HG03565 (cell line): ENCODE results near the gene FAM221B.

ENCODE experiments used
- ATAC-seq: cut with Tn5 transposase; IDR thresholded peaks from one replicate; pipeline ENCODE4 v1.9.1; 2021; ENCODE audit warnings: mild to moderate bottlenecking, moderate library complexity; ENCODE audit not compliant: unreplicated experiment

Gene FAM221B

GRCh38 chr9:35822926-35823325, 5.6 kb downstream of the FAM221B start:
- no peak for ATAC-seq

DNA sequence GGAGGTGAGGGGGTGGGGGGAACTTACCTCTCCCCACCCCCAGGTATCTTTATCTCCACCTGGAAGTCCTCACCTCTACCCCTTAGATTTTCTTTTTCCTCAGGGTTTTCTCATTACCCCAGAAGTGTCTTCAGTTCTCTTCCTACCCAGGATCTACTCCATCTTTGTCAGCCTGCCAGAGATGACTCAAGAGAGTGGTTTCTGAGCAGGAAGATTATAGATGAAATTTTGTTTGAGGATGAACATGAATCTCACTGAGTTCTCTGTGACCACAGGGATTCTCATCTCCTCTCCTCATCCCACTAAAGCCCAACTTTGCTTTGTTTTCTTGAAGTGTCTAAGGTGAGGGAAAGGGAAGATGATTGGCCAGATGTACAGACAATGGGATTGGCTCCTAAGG, 8.5 kb downstream of the FAM221B start:
- no peak for ATAC-seq

- ATAC-seq = no peak
Observed at GRCh38 chr9:35818341-35818740, 10.2 kb downstream of the FAM221B start.

DNA sequence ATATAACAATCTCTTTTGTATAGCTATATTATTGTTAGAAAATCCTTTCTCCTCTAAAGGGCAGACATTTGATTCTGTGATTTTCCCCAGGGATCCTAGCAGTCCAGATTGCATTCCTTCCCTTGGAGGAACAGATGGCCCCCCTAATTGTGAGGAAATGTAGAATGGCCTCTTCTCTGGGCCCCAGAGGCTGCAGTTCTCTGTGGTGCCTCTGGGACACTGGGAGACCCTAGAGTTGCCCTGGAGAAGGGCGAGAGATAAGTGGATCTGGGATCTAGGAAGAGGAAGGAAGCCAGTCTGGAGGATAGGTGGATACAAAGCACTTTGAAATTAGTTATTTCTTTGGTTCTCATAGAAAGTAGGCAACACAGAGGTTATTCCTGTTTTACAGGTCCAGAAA, 11.8 kb downstream of the FAM221B start:
- ATAC-seq = no peak

DNA sequence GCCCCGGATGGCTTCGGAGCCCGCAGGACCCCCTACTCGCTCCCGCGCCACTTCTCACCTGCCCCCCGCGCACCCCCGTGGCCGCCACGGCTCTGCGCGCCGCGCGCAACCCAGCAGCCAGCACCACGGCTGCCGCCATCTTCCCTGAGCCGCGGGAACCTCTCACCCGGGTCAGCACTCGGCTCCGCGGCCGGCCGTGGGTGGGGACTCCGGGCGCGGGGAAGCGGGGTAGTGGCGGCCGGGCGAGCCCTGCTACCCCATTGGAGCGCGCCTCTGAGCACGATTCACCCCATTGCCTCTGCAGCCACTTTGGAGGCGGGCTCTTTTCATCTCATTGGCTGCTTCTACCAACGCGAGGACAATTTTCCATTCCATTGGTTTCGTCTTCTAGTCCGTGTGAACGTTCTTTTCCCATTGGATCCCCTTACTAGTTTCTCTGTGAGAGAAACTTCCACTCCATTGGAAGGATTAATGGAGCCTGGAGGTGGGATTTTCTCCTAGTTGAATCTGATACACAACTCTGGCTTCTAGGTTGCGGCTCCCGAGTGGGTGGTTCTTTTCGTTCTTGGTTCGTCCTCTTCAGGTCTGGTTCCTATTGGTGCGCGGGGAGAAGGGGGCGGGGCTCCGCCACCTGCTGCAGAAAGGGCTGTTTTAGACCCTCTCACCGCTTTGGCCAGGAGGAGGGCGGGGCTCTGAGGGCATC, 13.5 kb downstream of the FAM221B start, which contains the start of gene HINT2:
Gene HINT2, minus strand, starts transcription at position 202 of the 703 bp plus-strand sequence. Its CDS starts 63 bp downstream, at position 139.
- peak; percentile 57 for ATAC-seq

GRCh38 chr9:35814106-35814840, 14.3 kb downstream of the FAM221B start:
- ATAC-seq = peak; percentile 9

- ATAC-seq = no peak
Observed at GRCh38 chr9:35813434-35814105, 15.0 kb downstream of the FAM221B start.

DNA sequence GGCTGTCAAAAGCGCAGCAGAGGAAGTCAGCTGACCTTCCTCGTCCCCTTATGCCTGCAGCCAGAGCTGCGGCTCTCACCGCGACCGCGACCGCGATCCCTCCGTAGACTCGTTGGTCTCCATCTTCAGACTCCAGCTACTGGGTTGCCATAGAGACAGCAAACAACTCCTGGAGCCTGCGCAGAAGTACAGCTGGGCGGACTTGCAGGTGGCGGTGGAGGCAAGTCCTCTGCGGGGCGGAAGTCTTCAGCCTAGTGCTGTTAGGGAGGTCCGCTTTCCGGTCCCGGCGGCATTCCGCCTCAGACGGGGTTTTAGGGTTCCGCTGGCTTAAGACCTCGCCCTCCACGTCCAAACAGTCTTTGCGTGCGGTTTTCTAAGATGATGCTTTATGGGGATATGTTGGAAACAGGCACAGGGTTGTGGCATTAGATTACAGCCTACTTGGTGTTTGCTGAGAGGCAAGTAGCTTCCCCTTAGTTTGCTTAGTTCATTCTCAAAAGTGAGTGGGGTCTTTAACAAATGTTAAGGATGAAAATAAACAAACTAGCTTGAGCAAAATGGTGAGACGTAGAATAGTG, 16.4 kb downstream of the FAM221B start, which contains the start of gene SPAG8:
Gene SPAG8, minus strand, starts transcription at position 238 of the 578 bp plus-strand sequence. Its CDS starts 115 bp downstream, at position 123.
- ATAC-seq = peak; percentile 66

DNA sequence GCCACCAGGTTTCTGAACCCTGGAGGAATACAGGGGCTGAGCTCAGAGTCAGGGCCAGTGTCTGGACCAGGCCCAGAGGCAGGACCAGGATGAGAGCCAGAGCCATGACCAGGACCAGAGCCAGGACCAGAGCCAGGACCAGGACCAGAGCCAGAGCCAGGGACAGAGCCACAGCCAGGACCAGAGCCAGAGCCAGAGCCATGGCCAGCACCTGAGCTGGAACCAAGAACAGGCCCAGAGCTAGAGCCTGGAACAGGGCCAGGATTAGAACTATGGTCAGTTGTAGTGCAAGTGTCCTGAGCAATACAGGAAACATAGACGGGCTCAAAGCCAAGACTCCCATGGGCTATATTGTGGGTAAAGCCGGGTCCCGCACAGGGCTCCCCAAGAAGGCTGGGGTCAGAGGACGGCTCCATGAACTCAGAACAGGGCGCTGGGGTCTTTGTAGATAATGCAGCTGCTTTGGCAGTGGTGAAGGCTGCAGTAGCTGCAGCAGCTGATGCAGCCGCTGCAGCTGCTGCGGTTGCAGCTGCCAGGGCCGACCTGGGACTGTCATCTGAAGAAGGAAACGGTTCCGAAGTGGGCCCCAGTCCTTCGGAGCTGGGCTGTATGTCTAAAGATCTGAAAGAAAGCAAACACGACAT, 17.0 kb downstream of the FAM221B start:
- no peak for ATAC-seq

DNA sequence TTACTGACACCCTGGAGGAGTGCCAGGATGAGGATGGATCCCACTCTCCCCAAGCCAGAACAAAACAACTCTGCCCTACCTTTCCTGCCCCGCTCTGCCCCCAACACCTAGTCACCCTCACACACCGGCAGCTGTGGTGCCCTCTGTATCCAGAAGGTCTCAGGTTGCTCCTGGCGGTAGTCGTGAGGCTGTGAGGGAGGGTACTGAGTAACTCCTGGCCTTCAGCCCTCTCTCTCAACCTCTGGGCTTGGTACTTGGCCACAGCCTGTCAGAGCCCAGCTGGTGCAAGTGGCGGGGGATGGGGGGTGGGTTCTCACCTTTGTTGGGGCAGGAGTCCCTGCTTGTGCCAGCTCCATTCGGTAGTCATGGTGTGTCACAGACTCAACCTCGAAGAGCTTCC, 18.4 kb downstream of the FAM221B start:
- no peak for ATAC-seq

GRCh38 chr9:35808433-35808832, 20.1 kb downstream of the FAM221B start:
- no peak for ATAC-seq

- no peak for ATAC-seq
Observed at GRCh38 chr9:35806101-35806500, 22.4 kb downstream of the FAM221B start.

DNA sequence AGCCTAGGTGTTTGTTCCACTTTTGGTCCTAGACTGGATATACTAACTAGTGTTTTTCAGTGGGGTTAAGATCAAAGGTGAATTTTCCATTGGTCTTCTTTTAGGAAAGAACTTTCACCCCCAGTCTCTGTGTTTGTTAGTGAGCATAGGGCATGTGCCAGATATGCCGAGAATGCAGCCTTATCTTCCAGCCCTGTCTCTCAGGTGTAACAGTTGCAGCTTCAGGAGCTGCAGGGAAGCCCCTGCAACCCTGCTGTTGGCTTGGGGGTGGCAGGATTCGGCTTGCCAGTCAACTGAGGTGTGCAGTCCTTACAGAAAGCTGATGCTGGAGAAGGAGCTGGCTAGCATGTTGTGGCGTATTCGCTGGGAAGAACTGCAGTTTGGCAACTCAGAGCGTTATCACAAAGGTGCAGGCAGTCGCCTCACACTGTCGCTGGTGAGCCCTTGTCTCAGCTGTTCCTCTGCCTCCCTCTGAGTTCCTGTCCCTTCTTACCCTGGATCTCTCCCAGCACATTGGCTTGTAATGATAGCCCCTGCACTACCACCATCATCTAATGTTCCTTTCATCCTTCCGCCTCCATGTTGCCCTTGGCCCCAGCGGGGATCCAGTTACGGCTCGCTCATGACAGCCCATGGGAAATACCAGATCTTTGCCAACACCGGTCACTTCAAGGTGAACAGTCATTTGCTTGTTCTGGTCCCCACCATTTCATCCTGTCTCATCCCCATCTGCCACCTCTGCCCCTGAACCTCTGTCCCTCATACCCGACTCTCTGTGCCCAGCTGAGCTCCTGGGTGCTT, 27.0 kb downstream of the FAM221B start:
- ATAC-seq = no peak

GRCh38 chr9:35800530-35800929, 28.0 kb downstream of the FAM221B start:
- no peak for ATAC-seq

DNA sequence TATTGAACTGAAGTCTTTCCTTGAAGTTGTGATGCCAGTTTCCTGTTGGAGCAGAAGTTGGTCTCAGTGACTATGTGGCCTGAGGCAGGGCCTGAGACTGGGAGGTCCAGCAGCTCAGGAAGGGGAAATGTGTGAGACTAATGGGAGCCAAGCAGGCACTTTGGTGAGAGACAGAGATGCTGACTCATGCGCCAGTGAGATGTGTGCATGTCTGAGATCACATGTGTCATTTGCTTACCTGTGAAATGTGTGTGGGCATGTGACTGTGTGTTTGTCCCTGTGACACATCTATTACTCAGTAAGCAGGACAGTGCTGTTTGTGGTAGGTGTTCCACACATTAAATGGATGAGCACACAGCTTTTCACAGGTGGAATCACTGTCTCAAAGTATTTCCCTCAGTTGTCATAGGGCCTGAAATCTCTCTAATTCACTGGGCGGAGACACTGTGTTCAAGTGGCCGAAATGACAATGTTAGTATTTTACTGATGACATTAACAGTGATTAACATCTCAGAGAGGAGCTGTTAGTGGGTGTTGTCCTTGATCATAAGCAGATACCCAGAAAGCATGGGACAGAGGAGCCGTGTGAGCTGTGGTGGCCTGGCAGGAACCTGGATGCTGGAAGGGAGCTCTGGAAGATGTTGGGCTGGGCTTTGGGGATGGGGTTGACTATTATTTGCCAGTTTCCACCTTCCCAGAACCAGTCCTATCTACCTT, 29.7 kb downstream of the FAM221B start:
- ATAC-seq = peak; percentile 67

GRCh38 chr9:35797311-35798109, 31.0 kb downstream of the FAM221B start:
- no peak for ATAC-seq

DNA sequence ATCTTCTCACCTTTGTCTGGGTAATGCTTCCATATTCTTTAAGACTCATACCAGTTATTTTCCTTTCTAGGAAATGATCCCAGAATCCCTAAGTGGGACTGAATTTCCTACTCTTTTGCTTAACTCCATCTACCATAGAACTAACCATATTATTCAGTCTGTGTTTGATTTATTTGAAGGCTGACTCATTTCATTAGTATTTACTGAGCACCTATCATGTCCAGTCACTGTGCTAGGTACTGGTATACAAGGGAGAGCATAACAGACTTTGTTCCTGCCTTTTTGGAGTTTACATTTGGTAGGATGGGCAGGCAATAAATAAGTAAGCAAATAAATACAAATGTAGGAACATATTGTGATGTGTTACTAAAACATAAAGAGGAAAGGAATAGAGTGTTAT, 32.8 kb downstream of the FAM221B start:
- ATAC-seq = no peak

DNA sequence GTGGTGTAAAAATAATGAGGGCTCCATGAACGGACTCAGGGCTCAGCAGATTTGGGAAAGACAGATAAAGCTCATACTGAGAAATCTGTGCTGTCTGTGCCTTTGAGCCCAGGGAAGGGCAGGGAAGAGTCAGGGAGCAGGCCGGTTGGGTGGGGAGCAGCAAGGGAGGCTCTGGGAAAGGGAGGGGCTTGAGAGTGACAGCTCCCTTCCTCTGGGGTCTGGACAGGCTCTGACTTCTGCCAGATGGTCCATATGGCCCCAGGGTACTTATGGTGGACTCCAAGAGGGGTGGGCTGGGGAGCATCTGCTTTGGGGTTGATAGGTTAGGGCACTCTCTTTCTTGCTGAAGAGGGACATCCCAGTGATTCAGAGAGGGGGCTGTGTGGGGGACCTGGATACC, 35.1 kb downstream of the FAM221B start:
- ATAC-seq = no peak

DNA sequence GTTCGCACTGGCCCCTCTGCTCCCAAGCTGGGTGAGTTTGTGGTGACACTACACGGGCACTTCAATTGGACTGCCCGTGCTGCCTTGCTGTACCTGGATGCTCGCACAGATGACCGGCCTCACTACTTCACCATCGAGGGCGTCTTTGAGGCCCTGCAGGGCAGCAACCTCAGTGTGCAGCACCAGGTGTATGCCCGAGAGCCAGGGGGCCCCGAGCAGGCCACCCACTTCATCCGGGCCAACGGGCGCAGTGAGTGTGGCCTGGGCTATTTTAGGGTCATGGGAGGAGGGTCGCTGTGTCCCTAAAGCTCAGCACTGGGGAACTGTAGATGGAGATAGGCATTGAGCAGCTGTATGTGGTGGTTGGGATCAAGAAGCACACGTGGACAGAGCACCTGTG, 35.7 kb downstream of the FAM221B start:
- ATAC-seq = no peak
